Measurements from ENCODE around the gene FGD4.
"Not testable (repeated sequence)": the region's sequence is repeated elsewhere in the genome, so short reads cannot be mapped to it uniquely, and the experiment has no call there.

FGD4 gene

DNA sequence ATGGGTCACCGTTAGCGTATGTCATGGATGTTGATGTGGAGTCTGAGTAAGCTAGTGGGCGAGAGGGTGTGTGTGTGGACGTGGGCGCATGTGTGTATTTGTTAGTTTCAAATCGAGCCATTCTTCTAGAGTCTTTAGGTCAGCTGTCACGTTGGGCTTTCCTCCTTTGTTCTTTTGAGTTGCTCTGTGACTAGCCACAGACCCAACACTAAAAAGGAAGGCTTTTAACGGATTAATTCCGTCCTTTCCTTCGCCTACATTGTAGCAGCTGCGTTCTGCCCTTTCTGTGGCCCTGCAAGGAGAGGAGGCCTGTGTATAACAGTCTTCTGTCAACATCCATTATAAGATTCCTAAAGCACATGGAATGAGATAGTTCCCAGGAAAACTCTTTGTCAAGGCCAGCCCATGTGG is 162.6 kb downstream of the FGD4 start:
- no peak for DNase-seq (ENCODE audit: low read depth)

DNA sequence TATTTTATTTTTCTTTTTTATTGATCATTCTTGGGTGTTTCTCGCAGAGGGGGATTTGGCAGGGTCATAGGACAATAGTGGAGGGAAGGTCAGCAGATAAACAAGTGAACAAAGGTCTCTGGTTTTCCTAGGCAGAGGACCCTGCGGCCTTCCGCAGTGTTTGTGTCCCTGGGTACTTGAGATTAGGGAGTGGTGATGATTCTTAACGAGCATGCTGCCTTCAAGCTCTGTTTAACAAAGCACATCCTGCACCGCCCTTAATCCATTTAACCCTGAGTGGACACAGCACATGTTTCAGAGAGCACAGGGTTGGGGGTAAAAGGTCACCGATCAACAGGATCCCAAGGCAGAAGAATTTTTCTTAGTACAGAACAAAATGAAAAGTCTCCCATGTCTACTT is 163.1 kb downstream of the FGD4 start:
- not testable (repeated sequence) for DNase-seq (ENCODE audit: low read depth)

DNA sequence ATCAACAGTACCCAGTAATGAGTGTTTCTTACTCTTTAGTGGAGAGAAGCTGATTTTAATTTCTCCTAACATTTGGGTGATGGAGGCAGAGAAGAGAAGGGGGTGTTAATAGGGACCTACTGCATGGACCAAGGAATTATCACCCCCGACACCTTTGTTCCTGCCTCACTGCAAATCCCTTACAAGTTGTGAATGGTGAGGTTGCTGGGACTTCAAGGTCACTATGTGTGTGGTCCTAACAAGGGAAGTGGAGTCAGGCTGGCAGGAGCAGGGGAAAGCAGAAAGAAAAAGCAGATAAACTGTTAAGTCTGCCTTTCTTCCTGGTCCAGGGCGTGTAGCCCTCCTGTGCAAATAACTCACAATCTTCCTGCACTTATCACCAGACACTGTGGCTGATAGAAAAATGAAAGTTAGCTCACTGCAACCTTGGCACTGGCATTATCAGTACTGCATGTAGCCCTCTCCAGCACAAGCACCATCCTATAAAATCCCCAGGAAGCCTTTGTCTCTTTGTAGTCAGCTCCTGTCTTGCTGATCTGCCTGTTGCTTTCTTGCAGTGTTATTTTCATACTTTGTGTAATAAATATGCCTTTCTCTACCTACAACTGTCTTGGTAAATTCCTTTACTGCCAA is 167.4 kb downstream of the FGD4 start:
- DNase-seq (ENCODE audit: low read depth) = no peak

DNA sequence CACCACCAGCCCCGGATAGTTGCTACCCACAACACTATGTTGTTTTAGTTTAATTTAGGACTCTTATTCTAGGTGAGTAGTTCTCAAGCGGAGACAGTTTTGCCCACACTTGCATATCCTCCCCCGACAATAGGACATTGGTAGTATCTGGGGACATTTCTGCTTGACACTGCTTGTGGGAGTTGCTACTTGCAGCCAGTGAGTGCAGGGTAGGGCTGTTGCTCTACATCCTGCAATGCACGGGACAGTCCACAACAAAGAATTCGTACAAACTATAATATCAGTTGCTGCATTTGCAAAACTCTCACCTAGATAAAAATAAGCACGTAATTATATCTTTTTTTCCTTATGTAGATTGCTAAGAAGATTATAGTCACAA is 167.9 kb downstream of the FGD4 start:
- DNase-seq (ENCODE audit: low read depth) = no peak

DNA sequence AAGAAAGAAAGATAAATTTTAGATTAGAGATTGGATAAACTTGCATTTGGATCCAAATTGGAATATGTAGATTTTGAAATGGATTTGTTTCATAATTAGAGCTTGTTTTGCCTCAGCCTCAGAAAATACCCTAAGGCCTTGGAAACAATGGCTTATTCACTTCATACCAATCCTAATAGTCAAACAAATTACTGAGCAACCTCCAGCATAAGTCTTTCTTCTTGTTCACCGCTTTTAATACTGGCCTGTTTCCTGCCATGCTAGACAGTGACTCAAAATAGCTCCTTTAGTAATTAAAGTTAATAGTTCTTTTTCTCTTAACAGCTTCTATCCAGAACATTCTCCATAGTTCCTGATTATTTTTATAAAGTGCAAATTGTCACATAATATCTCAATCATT is 168.9 kb downstream of the FGD4 start:
- no peak for DNase-seq (ENCODE audit: low read depth)

DNA sequence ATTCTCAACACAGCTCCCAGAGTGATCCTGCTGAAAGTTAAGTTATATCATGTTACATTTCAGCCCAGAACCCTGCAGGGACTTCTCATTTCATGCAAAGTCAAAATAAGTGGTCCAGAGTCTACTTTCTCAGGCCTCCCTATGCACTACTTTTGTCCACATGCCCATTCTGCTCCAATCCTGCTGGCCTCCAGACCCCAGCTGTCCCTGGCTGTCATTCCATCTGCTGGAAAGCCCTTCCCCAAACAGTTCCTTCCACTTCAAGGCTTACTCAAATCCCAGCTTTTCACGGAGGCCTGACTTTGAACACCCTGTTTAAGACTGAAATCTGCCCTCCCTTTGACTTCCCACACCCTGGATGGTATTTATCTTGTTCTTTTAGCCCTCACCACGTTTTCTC is 169.9 kb downstream of the FGD4 start:
- no peak for DNase-seq (ENCODE audit: low read depth)

DNA sequence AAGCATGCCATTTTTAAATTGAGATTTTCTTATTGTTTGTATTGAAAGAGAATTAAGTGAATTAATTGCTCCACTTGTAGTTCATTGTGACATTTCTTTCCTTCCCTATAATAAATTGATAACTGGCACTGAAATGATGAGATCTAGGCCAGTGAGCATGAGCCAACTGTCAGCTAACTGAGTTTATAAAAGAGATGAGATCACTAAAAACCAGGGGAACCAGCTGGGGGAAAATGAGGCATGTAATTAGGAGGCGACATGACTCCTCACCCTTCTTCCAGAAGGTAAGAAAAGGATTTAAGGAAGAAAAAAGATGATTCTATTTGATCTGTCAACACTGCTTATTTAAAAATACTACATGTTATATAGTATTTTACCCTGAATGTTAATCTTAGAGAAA is 175.2 kb downstream of the FGD4 start:
- DNase-seq (ENCODE audit: low read depth) = no peak

DNA sequence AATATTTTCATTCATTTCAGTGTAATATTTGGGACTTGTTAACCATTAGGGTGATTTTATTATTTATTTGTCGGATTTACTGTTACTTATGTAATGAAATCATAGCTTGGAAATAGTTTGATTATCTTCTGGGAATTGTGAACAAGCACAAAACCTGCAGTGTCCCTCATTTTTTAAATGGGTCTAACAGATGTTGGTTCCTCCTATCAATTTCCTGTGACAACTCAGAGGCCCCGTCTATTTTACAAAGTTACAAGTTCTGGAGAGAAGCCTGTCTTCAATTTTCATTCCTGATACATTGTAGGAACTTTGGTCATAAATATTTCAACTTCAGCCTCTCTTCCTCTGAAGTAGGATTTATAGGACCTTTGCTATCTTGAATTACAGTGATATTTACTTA is 178.0 kb downstream of the FGD4 start:
- no peak for DNase-seq (ENCODE audit: low read depth)

DNA sequence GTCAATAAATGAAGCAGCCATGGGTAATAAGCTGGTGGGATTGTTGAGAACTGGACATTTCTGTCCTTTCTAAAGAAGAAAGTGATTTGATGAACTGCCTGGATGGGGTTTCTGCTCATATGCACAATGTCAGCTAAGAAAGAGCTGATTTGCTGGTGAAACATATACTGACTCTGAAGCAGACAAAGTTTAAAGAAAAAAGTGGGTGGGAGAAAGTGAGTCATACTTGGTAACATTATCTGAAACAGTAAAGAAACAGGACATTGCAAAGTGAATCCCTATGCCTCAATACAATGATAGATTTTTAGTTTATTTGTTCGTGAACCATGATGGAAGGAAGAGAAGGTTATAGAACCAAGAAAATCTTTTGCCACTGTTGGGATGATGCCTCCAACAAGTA is 184.2 kb downstream of the FGD4 start:
- no peak for DNase-seq (ENCODE audit: low read depth)

DNA sequence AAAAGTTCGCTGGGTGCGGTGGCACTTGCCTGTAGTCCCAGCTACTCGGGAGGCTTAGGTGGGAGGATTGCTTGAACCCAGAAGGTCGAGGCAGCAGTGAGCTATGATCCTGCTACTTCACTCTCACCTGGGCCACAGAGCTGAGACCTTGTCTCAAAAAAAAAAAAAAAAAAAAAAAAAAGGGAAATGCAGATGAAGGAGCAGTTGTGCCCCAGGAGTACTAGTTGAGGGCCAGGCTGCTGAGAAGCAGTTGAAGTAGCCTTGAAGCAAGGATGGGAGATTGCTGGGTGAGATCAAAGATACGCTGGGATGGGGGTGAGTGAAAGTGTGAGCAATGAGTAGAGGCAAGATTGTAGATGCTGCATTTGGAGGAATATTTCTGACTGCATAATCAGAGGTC is 186.3 kb downstream of the FGD4 start:
- DNase-seq (ENCODE audit: low read depth) = no peak

DNA sequence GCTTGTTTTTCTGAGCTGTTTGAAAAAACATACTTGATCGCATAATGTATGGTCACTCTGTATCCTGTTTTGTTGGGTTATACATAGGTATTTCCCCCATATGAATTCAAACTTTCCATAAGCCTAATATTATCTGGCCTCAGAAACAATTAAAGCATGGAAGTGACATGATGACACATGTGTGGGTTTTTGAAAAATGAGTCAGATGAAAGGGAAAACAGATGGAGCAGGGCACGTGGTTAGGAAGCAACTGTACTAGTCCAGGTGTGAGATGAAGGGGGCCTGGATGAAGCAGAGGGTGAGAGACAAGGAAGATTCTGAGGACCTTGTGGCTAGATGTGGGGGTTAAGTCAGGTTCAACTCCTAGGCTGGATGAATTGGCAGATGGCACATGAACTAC is 187.0 kb downstream of the FGD4 start:
- DNase-seq (ENCODE audit: low read depth) = no peak

DNA sequence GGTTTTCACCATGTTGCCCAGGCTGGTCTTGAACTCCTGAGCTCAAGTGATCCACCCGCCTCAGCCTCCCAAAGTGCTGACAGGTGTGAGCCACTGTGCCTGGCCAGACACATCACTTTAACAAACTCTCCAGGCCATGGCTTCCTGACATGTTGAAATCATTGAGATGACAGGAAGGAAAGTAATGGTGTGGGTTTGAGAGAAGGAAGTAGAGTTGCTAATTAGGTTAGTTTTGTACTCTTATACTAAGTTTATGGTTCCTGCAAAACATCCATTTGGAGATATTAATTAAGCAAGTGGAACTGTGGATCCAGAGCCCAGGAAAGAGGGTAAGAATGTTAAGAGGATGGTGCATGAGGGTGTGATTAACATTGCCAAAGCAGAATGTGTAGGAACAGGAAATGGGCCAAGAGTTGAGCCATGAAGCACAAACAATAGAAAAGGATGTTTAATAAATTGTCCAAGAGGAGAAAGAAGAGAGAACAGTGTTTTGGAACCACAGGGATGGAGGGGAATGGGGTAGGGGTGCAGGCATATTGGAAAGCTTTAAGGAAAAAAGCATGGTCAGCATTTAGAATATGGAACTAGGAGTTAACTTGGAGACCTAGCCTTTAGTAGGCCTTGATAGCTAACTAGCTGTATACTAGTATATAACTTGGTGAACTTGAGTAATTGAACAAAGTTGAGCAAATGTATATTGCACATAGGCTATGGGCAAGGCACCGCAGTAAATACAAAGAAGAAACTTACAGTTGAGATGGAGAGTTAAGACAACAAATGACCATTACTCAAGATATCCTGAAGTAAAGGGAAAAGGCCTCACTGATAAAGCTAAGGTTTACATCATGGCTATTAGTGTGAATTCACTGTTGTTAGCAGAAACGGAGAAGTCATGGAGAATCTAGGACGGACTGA is 188.5 kb downstream of the FGD4 start:
- no peak for DNase-seq (ENCODE audit: low read depth)

DNA sequence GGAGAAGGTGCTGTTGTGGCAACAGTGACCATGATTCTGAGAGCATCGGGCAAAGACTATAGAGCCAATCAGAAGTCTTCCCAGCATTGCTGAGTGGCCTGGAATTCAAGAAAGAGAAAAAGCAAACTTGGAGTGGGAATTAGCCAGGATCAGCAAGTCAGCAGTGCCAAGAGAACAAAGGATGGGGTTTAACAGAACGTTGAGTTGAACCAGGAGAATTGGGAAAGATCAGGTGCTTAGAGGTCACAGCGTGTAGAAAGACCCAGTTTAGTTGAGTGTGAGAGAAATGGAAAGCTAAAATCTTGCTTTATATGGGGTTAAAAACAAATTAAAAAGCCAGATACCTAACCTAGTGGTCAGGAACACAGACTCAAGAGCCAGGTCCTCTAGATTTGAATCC is 189.2 kb downstream of the FGD4 start:
- no peak for DNase-seq (ENCODE audit: low read depth)

DNA sequence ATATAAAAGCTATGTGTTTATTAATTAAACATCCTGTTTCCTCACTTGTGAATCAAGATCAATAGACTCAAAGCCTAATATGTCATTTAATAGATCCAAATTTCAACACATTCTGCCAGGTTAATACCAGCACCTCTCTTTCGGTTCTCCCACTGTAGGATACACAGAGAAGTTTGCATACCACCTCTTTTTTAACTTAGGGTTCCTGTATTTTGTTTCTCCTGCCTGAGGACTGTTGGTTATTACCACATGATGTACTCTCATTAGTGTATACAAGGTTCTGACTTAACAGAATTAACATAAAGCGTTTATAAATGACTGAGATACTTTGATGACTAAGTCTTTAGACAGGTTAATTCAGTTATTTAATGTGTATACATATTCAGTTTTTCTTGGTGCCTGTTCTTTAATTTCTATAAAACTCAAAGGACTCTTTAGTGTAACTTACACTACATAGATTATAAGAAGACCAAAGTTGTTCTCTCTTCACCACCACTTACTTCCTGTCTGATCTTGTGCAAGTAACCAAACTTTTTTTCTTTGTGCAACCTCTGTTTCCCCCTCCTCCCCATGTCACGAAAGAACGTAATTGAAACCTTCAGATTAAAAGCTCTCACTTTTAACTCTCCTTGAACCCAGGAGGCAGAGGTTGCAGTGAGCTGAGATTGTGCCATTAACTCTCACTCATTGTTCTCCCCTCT is 190.0 kb downstream of the FGD4 start:
- no peak for DNase-seq (ENCODE audit: low read depth)

DNA sequence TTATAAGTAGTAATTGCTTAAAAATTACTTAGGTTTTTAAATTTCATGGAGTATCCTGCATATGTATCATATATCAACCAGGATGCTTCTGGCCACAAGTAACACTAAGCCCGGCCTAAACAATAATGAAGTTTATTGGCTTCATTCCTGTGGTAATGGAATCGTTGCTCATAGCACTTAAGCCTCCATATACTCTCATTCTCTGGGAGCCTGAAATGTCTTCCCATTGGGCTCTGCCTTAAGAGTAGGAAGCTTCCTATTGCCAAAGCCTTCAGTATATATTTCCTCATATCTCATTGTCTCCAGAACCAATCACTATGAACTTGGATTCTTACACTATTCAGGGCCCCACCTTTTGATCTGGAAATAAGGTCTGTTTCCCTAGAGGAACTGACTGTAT is 195.9 kb downstream of the FGD4 start:
- DNase-seq (ENCODE audit: low read depth) = no peak

DNA sequence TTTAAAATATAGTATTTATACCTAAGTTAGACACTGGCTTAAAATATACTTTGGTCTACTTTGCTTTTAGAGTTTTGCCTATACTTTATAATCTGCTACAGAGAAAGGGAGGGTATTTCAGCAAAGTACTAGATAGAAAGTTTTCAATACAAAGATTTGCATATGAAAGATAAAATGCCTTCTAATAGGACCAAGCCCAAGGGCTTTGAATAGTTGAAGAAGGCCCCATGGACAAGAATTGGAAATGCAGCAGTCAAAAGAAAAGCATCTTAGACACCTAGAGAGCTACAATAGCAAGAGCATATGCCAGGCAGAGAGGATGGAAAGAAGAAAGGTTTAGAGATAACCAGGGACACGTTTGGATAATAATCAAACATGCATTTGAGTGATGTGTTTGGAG is 196.7 kb downstream of the FGD4 start:
- no peak for DNase-seq (ENCODE audit: low read depth)

DNA sequence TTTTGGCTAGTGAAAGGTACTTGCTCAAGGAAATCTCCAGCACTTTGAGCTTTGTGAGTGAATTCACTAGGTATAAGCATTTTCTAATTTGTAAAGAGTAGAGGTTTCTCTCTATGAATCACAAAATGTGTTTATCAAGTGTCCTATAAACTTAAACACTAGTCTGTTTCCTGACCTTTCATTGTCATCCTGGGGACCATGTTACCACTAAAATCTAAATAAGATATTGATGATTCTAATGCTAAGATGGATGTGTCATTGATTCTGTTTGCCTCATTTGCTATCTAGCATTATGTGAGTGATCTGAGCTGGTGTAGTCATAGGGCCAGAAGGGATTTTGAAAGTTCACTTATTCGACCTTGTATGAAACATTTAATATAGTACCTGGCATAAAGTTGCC is 199.3 kb downstream of the FGD4 start:
- no peak for DNase-seq (ENCODE audit: low read depth)

DNA sequence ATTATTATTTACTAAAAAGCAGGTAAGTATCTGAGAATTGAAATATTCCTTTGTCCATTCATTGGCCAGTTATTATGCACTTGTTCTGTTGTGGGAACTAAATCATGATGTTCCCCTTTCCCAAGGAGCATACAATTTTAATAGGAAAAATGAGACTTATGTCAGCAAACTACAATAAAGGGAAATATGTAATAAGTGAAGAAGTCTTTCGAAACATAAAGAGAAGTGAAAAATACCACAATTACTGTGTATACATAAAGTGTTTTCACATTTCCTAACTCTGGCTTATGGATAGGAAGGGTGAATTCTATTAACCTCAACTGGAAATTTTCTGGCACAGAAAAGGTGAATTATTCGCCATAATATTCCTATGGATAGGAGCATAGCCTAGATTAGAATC is 201.3 kb downstream of the FGD4 start:
- no peak for DNase-seq (ENCODE audit: low read depth)

DNA sequence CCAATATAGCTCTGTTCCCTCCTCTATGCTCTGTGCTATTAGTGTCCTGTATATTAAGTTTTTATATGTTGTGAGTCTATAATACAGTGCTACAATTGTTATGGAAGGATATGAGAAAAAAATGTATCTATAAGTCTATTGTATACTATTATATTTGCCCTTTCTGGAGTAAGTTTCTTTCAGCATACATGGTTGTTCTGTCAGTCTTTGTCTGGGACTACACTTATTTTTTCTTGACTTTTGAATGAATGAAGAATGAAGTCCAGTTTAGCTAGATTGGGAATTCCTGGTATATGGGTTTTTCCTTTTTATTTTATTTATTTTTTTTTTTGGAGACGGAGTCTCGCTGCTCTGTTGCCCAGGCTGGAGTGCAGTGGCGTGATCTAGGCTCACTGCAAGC is 203.7 kb downstream of the FGD4 start:
- no peak for DNase-seq (ENCODE audit: low read depth)

DNA sequence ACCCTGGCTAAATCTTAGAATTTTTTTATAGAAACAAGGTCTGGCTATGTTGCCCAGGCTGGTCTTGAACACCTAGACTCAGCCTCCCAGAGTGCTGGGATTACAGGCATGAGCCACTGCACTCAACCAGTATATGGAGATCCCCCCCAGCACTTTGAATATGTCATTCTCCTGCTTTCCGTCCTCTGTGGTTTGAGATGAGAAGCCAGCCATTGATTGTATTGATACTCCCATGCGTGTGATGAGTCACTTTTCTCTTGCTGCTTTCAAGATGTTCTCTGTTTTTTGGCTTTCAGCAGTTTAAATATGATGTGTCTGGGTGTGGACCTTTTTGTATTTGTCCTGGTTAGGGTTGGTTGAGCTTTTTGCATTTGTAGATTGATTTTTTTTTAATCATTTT is 204.5 kb downstream of the FGD4 start:
- peak; percentile 18 for DNase-seq (ENCODE audit: low read depth)

DNA sequence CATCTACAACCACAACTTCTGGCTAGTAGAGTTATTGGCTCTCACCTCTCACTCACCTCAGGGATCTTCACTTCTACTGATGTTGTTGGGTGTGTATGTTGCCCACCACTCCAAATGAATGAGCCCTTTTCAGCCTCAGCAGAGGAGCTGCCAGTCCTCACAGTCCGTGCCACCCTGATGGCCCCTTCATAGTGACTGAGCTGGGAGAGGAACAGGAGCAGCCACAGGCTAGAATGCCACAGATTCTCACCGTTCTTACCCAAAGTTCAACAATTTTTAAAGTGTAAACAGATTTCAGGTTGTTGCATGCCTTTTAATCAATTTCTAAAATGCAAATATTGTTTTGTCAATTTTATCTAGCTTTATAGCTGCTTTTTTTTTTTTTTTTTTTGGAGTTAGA is 205.2 kb downstream of the FGD4 start:
- DNase-seq (ENCODE audit: low read depth) = no peak

DNA sequence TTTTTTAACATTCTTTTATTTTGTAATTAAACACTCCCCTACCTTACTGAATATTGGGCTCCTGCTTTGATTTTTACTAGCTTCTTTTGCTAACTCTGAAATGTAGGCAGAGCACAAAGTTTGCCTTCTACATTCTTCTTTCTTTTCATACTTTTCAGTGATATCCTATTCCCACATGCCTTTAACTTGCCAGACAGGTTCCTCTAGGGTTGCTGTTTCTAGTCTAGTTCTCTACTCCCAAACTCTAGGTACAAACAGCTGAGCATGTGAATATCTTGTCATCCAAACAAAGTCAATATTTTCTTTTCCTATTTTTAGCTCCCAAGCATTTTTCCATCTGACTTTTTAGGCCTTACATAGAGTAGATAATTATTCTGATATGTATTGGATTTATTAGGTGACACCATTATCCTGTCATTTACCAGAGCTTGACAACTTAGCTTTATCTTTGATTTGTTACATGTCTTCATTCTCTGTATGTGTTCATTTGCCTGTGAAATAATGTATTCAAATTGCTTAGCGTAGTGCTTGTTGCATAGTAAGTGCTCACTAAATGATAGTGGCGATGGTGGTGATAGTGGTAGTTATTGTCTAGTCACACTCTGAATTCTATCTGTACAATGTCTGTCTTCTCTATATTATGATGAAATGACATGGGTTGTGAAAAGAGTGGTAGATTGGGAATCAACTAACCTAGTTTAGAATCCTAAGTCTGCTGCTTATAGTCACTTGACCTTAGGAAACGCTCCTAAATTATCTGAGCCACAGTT is 206.2 kb downstream of the FGD4 start:
- DNase-seq (ENCODE audit: low read depth) = no peak
